Peyer's patch (tissue), 4 donors: ENCODE measurements around the gene BCAS3. TPM values are rescaled to one million over a fixed set of nuclear protein-coding genes. Genes with fewer than 3 reads are reported as not detected.

Experiments used
- DNase-seq, 3 donors: peaks; one replicate each; pipeline ENCODE4 v3.0.0-alpha.2; 2017 to 2019
- H3K27ac ChIP-seq, 4 donors: fragments of 200-600 bp; sonication (generic); one replicate each; pipeline ENCODE4 v1.5.1; 2016 to 2019
- H3K27me3 ChIP-seq, 2 donors: fragments of 200-600 bp; sonication (generic); one replicate each; pipeline ENCODE4 v1.5.1; 2019
- H3K36me3 ChIP-seq, 3 donors: fragments of 200-600 bp; sonication (generic); one replicate each; pipeline ENCODE4 v1.5.1; 2016 to 2019
- H3K4me1 ChIP-seq, 4 donors: fragments of 200-600 bp; sonication (generic); one replicate each; pipeline ENCODE4 v1.5.1; 2016 to 2019
- H3K4me3 ChIP-seq, 4 donors: fragments of 200-600 bp; sonication (generic); 1 replicate in 3 of 4; 2 replicates in 1 of 4; pipeline ENCODE4 v1.5.1; 2016 to 2019; ENCODE audit warnings: mild to moderate bottlenecking in 1 of 4
- H3K9me3 ChIP-seq, 4 donors: fragments of 200-600 bp; sonication (generic); one replicate each; pipeline ENCODE4 v1.5.1; 2016 to 2019; ENCODE audit warnings: mild to moderate bottlenecking in 1 of 4
- POLR2A ChIP-seq, 2 donors: fragments of 450-650 bp; IDR thresholded peaks; one replicate each; pipeline ENCODE4 v1.5.1; 2017; ENCODE audit warnings: antibody characterized with exemption in 2 of 2, mild to moderate bottlenecking in 2 of 2, moderate library complexity in 2 of 2
- total RNA-seq, 4 donors: library from RNA; depleted of rRNA; stranded (reverse); fragments of >200 nt; gene quantifications; one replicate each; pipeline ENCODE4 v1.1.0, GENCODE V29; 2016
- TF ChIP-seq, protein P1 (sequence below), 6 experiments: fragments of 450-650 bp in 4 of 6; fragments of 200-600 bp in 2 of 6; sonication (generic) in 1 of 6; IDR thresholded peaks; one replicate each; pipeline ENCODE4 v1.5.1; 2017 to 2019; ENCODE audit warnings: antibody characterized with exemption in 6 of 6, mild to moderate bottlenecking in 3 of 6, moderate library complexity in 1 of 6

The BCAS3 gene
- total RNA-seq, 4 donors from 2014 or later = 25.7 to 109 (median 57.1) TPM

DNA sequence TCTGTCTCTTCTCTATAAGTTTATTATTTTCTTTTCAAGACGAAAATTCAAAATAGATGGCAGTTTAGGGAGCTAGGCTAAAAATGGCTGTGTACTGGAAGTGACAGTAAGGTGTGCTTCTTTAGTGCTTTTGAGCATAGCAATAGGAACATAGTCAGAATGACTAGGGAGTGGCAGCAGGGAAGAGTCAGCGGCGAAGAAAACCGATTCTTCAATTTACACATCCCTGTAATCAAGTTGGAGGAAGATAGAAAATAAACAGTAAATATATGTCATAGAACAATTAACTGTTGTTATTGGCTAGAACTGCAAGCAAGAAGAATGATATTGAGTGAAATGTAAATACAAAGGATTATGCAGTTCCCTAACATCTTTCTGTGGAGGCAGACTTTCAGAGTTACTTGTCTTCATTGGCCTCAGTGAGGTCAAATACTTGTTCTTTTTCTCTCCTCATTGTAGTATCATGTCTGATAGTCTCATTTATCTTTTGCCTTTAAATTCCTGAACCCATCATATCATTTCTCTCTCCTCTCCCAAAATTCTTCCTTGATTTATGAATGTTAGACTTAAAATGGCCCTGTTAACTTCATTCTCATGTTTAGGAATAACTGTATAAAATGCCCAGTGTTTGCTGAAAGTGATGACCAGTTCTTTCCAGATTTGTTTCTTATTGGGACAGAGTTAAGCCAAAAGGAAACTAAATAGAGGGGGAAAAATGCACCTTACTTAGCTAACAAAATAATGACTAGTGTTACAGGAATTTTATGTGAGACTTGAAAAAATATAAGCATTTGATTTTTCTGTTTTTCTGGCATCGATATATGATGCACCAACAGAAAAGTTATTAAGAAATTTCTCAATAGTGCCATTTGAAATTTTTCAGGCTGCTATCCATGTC, 211.4 kb downstream of the BCAS3 start:
- H3K27me3 ChIP-seq = no peaks in the 10 kb centered on the region
- TF ChIP-seq, protein P1, sequence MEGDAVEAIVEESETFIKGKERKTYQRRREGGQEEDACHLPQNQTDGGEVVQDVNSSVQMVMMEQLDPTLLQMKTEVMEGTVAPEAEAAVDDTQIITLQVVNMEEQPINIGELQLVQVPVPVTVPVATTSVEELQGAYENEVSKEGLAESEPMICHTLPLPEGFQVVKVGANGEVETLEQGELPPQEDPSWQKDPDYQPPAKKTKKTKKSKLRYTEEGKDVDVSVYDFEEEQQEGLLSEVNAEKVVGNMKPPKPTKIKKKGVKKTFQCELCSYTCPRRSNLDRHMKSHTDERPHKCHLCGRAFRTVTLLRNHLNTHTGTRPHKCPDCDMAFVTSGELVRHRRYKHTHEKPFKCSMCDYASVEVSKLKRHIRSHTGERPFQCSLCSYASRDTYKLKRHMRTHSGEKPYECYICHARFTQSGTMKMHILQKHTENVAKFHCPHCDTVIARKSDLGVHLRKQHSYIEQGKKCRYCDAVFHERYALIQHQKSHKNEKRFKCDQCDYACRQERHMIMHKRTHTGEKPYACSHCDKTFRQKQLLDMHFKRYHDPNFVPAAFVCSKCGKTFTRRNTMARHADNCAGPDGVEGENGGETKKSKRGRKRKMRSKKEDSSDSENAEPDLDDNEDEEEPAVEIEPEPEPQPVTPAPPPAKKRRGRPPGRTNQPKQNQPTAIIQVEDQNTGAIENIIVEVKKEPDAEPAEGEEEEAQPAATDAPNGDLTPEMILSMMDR (IDR thresholded peaks at IDR 0.05) = no peak
- no peak for TF ChIP-seq POLR2A (IDR thresholded peaks at IDR 0.05)
- no peak overlapping the region for H3K27ac ChIP-seq
- H3K36me3 ChIP-seq = no peaks in the 10 kb centered on the region
- no peaks in the 10 kb centered on the region for H3K4me1 ChIP-seq
- DNase-seq = no peak
- H3K4me3 ChIP-seq = no peak overlapping the region
- H3K9me3 ChIP-seq = peaks cover 0 to 3% (median 0%) of the 10 kb centered on the region in 4 donors

DNA sequence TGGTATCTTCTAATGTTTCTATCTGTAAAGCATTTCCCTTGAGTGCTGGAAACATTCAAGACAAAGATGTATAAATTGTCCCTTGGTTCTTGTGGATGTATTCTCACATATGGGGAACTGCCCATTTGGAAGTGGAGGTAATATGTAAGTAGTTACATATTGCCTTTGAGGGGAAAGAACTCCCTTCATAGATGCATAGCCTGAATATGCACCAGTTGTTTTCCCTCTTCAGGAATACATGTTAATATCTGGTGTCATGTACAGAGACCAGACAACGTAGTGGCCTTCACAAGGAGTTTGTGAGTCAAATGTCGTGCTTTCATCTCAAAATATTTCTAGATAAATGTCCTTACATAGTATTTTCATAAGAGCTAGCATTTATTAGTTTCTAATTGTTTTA, 213.5 kb downstream of the BCAS3 start:
- Histone ChIP-seq H3K4me1 (no peaks in the 10 kb centered on the region), H3K27me3 (no peaks in the 10 kb centered on the region), H3K36me3 (no peaks in the 10 kb centered on the region), H3K27ac (no peak overlapping the region), H3K9me3 (peaks cover 0 to 3% (median 0%) of the 10 kb centered on the region in 4 donors), H3K4me3 (no peak overlapping the region)
- DNase-seq = no peak
- TF ChIP-seq, protein P1 (IDR thresholded peaks at IDR 0.05) = no peak
- no peak for TF ChIP-seq POLR2A (IDR thresholded peaks at IDR 0.05)

DNA sequence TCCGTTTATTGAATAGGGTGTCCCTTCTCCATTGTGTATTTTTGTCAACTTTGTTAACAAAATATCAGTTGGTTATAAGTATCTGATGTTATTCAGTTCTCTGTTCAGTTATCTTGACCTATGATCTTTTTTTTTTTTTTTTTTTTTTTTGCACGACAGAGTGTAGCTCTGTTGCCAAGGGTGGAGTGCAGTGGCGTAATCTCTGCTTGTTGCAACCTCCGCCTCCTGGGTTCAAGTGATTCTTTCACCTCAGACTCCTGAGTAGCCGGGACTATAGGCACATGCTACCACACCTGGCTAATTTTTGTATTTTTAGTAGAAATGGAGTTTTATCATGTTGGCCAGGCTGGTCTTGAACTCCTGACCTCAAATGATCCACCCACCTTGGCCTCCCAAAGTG, 215.8 kb downstream of the BCAS3 start:
- Histone ChIP-seq H3K9me3 (peaks cover 0 to 3% (median 0%) of the 10 kb centered on the region in 4 donors), H3K27ac (no peak overlapping the region), H3K36me3 (no peaks in the 10 kb centered on the region), H3K27me3 (no peaks in the 10 kb centered on the region), H3K4me1 (no peaks in the 10 kb centered on the region), H3K4me3 (no peak overlapping the region)
- no peak for DNase-seq
- TF ChIP-seq, protein P1 (IDR thresholded peaks at IDR 0.05) = no peak
- no peak for TF ChIP-seq POLR2A (IDR thresholded peaks at IDR 0.05)

DNA sequence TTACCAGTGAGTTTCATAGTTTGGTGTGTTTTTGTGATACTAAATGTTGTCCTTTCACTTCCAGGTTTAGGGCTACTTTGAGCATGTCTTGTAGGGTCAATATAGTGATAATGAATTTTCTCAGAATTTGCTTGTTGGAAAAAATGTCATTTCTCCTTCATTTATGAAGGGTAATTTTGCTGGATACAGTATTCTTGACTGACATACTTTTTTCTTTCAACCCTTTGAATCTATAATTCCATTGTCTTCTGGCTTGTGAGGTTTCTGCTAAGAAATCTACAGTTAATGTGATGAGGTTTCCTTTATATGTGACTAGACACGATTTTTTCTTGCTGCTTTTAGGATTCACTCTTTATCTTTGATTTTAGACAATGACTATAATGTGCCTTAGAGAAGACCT, 219.3 kb downstream of the BCAS3 start:
- Histone ChIP-seq H3K4me3 (no peak overlapping the region), H3K4me1 (no peaks in the 10 kb centered on the region), H3K27me3 (no peaks in the 10 kb centered on the region), H3K9me3 (peaks cover 0 to 3% (median 0%) of the 10 kb centered on the region in 4 donors), H3K36me3 (no peaks in the 10 kb centered on the region), H3K27ac (no peak overlapping the region)
- no peak for DNase-seq
- TF ChIP-seq, protein P1 (IDR thresholded peaks at IDR 0.05) = no peak
- TF ChIP-seq POLR2A (IDR thresholded peaks at IDR 0.05) = no peak

DNA sequence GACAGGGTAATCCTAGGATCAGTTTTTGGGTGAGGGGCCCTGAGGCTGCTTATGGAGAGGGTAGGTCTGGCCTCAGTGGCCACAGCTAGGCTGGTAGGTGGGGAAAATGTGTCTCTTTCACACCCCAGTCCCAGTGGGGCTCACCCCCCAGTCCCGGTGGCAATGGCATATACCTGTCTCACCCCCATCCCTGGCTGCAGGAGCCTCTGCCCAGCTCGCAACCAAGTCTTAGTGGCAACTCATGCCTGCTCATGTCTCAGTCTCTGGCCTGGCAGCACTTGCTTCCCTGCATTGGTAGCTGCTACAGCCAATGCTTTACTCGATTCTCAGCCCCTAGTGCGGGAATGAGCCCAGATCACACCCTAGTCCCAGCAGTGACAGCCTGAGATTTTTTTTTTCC, 221.5 kb downstream of the BCAS3 start:
- H3K4me1 ChIP-seq = no peaks in the 10 kb centered on the region
- DNase-seq = no peak
- H3K36me3 ChIP-seq = no peaks in the 10 kb centered on the region
- TF ChIP-seq, protein P1 (IDR thresholded peaks at IDR 0.05) = no peak
- no peak for TF ChIP-seq POLR2A (IDR thresholded peaks at IDR 0.05)
- no peaks in the 10 kb centered on the region for H3K9me3 ChIP-seq
- H3K27ac ChIP-seq = no peak overlapping the region
- H3K27me3 ChIP-seq = no peaks in the 10 kb centered on the region
- H3K4me3 ChIP-seq = no peak overlapping the region
